Peyer's patch (tissue), 4 donors: ENCODE data around the gene ZDHHC6.

Experiments used
- POLR2A ChIP-seq, 2 donors: fragments of 450-650 bp; IDR thresholded peaks; one replicate each; pipeline ENCODE4 v1.5.1; 2017; ENCODE audit warnings: antibody characterized with exemption in 2 of 2, mild to moderate bottlenecking in 2 of 2, moderate library complexity in 2 of 2
- TF ChIP-seq, protein P1 (sequence below), 6 experiments: fragments of 450-650 bp in 4 of 6; fragments of 200-600 bp in 2 of 6; sonication (generic) in 1 of 6; IDR thresholded peaks; one replicate each; pipeline ENCODE4 v1.5.1; 2017 to 2019; ENCODE audit warnings: antibody characterized with exemption in 6 of 6, mild to moderate bottlenecking in 3 of 6, moderate library complexity in 1 of 6

DNA sequence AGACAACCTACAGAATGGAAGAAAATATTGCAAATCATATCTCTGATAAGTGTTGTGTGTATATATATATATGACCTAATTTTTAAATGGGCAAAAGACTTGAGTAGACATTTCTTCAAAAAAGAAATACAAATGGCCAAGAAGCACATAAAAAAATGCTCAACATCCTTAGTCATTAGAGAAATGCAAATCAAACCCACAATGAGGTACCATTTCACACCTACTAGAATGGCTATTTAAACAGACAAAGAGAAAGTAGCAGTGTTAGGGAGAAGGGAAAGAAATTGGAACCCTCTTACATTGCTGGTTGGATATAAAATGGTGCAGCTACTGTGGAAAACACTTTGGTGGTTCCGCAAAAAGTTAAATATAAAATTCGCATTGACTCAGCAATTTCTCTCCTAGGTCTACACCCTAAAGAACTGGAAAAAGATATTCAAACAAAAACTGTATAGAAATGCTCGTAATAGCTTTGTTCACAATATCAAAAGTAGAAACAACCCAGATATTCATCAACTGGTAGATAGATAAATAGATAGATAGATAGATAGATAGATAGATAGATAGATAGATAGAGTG is 56.5 kb downstream of the ZDHHC6 start:
- no peak for TF ChIP-seq POLR2A (IDR thresholded peaks at IDR 0.05)
- TF ChIP-seq, protein P1, sequence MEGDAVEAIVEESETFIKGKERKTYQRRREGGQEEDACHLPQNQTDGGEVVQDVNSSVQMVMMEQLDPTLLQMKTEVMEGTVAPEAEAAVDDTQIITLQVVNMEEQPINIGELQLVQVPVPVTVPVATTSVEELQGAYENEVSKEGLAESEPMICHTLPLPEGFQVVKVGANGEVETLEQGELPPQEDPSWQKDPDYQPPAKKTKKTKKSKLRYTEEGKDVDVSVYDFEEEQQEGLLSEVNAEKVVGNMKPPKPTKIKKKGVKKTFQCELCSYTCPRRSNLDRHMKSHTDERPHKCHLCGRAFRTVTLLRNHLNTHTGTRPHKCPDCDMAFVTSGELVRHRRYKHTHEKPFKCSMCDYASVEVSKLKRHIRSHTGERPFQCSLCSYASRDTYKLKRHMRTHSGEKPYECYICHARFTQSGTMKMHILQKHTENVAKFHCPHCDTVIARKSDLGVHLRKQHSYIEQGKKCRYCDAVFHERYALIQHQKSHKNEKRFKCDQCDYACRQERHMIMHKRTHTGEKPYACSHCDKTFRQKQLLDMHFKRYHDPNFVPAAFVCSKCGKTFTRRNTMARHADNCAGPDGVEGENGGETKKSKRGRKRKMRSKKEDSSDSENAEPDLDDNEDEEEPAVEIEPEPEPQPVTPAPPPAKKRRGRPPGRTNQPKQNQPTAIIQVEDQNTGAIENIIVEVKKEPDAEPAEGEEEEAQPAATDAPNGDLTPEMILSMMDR (IDR thresholded peaks at IDR 0.05), result no peak
